Measurements from ENCODE around the gene GFRA1.
"Not testable (repeated sequence)": the region's sequence is repeated elsewhere in the genome, so short reads cannot be mapped to it uniquely, and the experiment has no call there.

GFRA1 gene

GRCh38 chr10:116175231-116175630 lies 97.8 kb downstream of the GFRA1 start:
- no peak overlapping the region for H3K4me3 ChIP-seq (ENCODE audit: low read depth, low read length)
- no peak for TF ChIP-seq CTCF (IDR thresholded peaks at IDR 0.05; ENCODE audit: low read depth, low read length)

DNA sequence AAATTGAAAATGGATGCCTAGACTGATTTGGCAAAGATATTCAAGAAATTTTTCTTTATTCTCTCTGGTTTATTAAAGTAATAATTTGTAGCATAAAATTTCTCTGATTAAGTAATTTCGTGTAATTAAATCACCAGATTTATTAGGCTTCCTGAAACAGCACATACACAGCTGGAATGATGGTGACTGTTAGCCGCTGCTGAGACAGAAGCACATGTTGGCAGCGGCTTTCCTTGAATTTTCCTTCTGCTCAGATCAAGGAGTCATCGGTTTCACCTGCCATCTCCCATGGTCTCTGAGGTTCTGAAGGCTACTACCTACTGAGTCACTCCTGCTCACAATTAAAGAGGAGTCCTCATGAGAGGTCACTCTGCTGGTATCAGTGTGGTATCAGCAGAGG lies 101.5 kb downstream of the GFRA1 start:
- no peak for TF ChIP-seq CTCF (IDR thresholded peaks at IDR 0.05; ENCODE audit: low read depth, low read length)

GRCh38 chr10:116170815-116171250 lies 102.2 kb downstream of the GFRA1 start:
- TF ChIP-seq CTCF (IDR thresholded peaks at IDR 0.05; ENCODE audit: low read depth, low read length), result no peak
- no peak overlapping the region for H3K4me3 ChIP-seq (ENCODE audit: low read depth, low read length)

More for the DNA sequence above, 101.5 kb downstream of the GFRA1 start:
- H3K4me3 ChIP-seq (ENCODE audit: low read depth, low read length), result no peak overlapping the region

DNA sequence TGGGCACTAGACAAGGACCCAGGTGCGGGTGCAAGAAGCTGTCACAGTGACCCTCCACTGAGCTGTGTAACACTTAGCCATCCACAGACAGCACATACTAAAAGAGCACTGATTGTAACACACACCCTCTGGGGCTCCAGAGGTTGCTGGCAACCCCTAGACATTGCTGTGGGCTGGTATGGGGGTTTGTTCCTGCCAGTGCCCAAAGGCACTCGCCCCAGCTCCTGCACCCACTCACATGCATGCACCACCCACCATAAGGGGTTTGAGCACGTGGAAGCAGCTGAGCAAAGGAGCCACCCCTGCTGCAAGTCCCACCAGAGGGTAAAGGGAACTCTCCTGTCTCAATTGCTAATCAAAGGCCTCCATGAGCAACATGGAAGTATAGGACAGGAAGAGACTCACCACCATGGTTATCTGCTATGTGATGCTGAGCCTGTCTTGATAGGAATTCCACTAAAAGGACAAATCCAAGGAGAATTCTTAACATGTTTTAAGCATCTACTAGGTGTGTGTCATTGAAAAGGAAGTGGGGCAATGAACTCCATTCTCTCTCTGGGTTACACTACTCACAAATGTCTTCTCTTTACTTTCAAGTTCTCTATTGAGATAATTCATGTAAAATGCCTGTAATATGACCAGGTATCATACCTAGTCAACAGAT lies 103.1 kb downstream of the GFRA1 start:
- no peak overlapping the region for H3K4me3 ChIP-seq (ENCODE audit: low read depth, low read length)
- TF ChIP-seq CTCF (IDR thresholded peaks at IDR 0.05; ENCODE audit: low read depth, low read length), result no peak

- H3K4me3 ChIP-seq (ENCODE audit: low read depth, low read length), result no peak overlapping the region
- no peak for TF ChIP-seq CTCF (IDR thresholded peaks at IDR 0.05; ENCODE audit: low read depth, low read length)
Observed at GRCh38 chr10:116168745-116169144, 104.3 kb downstream of the GFRA1 start.

DNA sequence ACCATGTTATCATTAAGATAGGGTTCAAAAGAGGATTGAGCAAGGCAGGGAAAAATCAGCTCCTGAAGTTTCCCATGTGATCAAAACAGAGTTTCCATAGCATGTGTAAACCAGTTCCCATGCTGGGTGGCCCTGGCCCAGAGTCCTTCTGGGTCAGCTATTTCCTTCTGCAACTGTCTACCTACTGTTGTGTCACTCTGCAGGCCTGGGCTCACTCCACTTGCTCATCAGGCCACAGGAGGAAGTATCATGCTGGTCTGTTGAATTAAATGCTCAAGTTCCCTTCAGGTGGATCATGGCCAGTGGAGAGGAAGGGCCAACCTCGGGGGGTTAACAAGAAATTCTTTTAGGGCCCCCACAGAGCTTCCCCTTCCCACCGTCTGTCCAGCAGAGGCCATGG lies 104.7 kb downstream of the GFRA1 start:
- no peak for TF ChIP-seq CTCF (IDR thresholded peaks at IDR 0.05; ENCODE audit: low read depth, low read length)
- H3K4me3 ChIP-seq (ENCODE audit: low read depth, low read length), result no peak overlapping the region

GRCh38 chr10:116165941-116166340 lies 107.1 kb downstream of the GFRA1 start:
- H3K4me3 ChIP-seq (ENCODE audit: low read depth, low read length), result not testable (repeated sequence)

DNA sequence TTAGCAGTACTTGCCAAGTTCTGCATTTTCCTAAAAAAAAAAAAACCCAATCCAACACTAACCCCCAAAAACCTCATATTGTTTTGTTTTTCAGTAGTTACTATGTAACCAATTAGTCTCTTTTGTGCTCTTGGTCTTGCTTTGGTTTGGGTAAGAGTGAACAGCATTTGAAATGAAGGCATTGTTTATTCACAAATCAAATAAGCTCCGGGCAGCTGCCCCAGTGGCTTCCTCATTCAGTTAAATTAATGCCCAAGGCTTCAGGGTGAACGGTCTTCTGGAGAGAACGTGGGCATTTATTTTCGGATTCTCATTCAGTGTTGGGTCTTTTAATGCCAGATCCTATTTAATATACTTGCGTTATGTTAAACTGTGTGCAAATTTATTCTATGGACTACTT lies 108.7 kb downstream of the GFRA1 start:
- TF ChIP-seq CTCF (IDR thresholded peaks at IDR 0.05; ENCODE audit: low read depth, low read length), result no peak
- no peak overlapping the region for H3K4me3 ChIP-seq (ENCODE audit: low read depth, low read length)
